Adrenal gland (tissue), 12 donors: Measurements from ENCODE around the gene PEX16. TPM values are rescaled to one million over a fixed set of nuclear protein-coding genes. Genes with fewer than 3 reads are reported as not detected.

Experiments
- DNase-seq, 7 donors: peaks; one replicate each; pipeline ENCODE4 v3.0.0-alpha.2; 2019 to 2020
- H3K27ac ChIP-seq, 5 donors: fragments of 200-600 bp; sonication (generic) in 4 of 5; 1 replicate in 3 of 5; 2 replicates in 2 of 5; pipeline versions ENCODE4 v1.5.1 to v1.8.0; 2016 to 2020; ENCODE audit warnings: mild to moderate bottlenecking in 1 of 5
- H3K27me3 ChIP-seq: fragments of 200-600 bp; 2 replicates; pipeline ENCODE4 v1.8.0; 2021
- H3K36me3 ChIP-seq, 2 donors: fragments of 200-600 bp; replicated peaks in 1 of 2; 1 replicate in 1 of 2; 2 replicates in 1 of 2; pipeline versions ENCODE4 v1.5.1 to v1.8.0; 2018 to 2022
- H3K4me1 ChIP-seq, 2 donors: fragments of 200-600 bp; replicated peaks in 1 of 2; 1 replicate in 1 of 2; 2 replicates in 1 of 2; pipeline versions ENCODE4 v1.5.1 to v1.8.0; 2018 to 2021
- H3K4me3 ChIP-seq, 4 donors: fragments of 200-600 bp; sonication (generic) in 3 of 4; one replicate each; pipeline ENCODE4 v1.5.1; 2016 to 2018
- H3K9me3 ChIP-seq, 3 donors: fragments of 200-600 bp; sonication (generic) in 1 of 3; replicated peaks in 1 of 3; 1 replicate in 2 of 3; 2 replicates in 1 of 3; pipeline versions ENCODE4 v1.5.1 to v1.8.0; 2016 to 2021
- CTCF ChIP-seq, 6 experiments: fragments of 450-650 bp in 4 of 6; fragments of 200-600 bp in 2 of 6; sonication (generic) in 1 of 6; IDR thresholded peaks; 1 replicate in 5 of 6; 2 replicates in 1 of 6; pipeline versions ENCODE4 v1.5.1 to v1.8.0; 2016 to 2021; ENCODE audit warnings: antibody characterized with exemption in 6 of 6, mild to moderate bottlenecking in 2 of 6, moderate library complexity in 1 of 6
- POLR2A ChIP-seq, 2 donors: fragments of 450-650 bp; IDR thresholded peaks; one replicate each; pipeline ENCODE4 v1.6.1; 2017; ENCODE audit warnings: antibody characterized with exemption in 2 of 2, mild to moderate bottlenecking in 2 of 2, moderate library complexity in 1 of 2
- WGBS, 4 donors: extraction: QIAGEN DNeasy Blood & Tissue Kit in 2 of 4; methylation state at CpG; one replicate each; pipeline versions ENCODE4 v1.1.5 to v1.1.7; 2013 to 2017; 5-methylcytosine and 5-hydroxymethylcytosine counted together
- intact Hi-C, 2 donors: fragments of 100-400 bp; cut with DNase I; formaldehyde crosslinking; loops; one replicate each; pipeline versions ENCODE4 v1.14.1 to v1.15.0; 2022 to 2023
- polyA plus RNA-seq, 3 donors: library from polyadenylated mRNA; stranded (reverse); fragments of 200-250 nt in 2 of 3; fragments of 350-450 nt in 1 of 3; fragmentation: Illumina TruSeq in 1 of 3; extraction: RNeasy Lipid Tissue Mini Kit (QIAGEN cat#74804) in 1 of 3; gene quantifications; one replicate each; pipeline ENCODE4 v1.2.3, GENCODE V29; 2013 to 2014
- total RNA-seq, 9 donors: library from RNA; depleted of rRNA in 4 of 9; stranded (reverse); fragments of >200 nt in 4 of 9; fragments of 120-200 nt in 1 of 9; fragmentation: NEBNext Ultra II Directional in 1 of 9; extraction: Animal tissue kit (Norgen Biotek cat#: 25700) in 1 of 9; gene quantifications; one replicate each; pipeline versions ENCODE4 v1.1.0 to v1.2.4, GENCODE V29; 2013 to 2023
- donor health status: healthy with polysubstance abuse.
- donor health status: Bipolar disorder and iron deficiency.
- donor health status: DM: yes; HTN: yes; CAD: no.
- donor health status: DM: no; HTN: no; CAD: no.
- donor health status: DM: no; HTN: no; CAD: no.
- donor health status: DM: yes; HTN: yes; CAD: no.

Gene PEX16
- total and polyA plus RNA-seq, 12 donors = 7.6 to 67.6 (median 40.7) TPM

- H3K9me3 ChIP-seq = no peaks in the 10 kb centered on the region
- H3K4me3 ChIP-seq = no peak overlapping the region
- no peak for TF ChIP-seq POLR2A (IDR thresholded peaks at IDR 0.05)
- no peak for TF ChIP-seq CTCF (IDR thresholded peaks at IDR 0.05)
- H3K27ac ChIP-seq = no peak overlapping the region
- 81 to 90% (median 85%) methylated on average over 13 of the region's 13 CpGs for WGBS, 4 donors
- intact Hi-C loops = loop anchor here in 1 of 2 donors (10.0 kb wide), 1 partner anchor 55 kb away; no protein-coding TSS in a partner anchor
- peak in 1 of 7 donors; percentile 13 for DNase-seq
- no peaks in the 10 kb centered on the region for H3K27me3 ChIP-seq
- peaks cover 6 to 38% of the 10 kb centered on the region in 2 donors for H3K4me1 ChIP-seq
- H3K36me3 ChIP-seq = peaks cover 0 to 12% of the 10 kb centered on the region in 2 donors
Observed at GRCh38 chr11:45919806-45920530, 2.3 kb upstream of the PEX16 start.

- peak overlapping the region in 2 of 5 donors; percentile 77 to 85 for H3K27ac ChIP-seq
- peak overlapping the region in 1 of 4 donors; percentile 92 for H3K4me3 ChIP-seq
- WGBS, 4 donors = 54 to 63% (median 60%) methylated on average over 7 of the region's 7 CpGs
- DNase-seq = peak in 1 of 7 donors; percentile 9
- no peaks in the 10 kb centered on the region for H3K9me3 ChIP-seq
- no peak for TF ChIP-seq CTCF (IDR thresholded peaks at IDR 0.05)
- TF ChIP-seq POLR2A (IDR thresholded peaks at IDR 0.05) = no peak
- intact Hi-C loops = loop anchor here in 1 of 2 donors (10.0 kb wide), 1 partner anchor 54 kb away; no protein-coding TSS in a partner anchor
- H3K4me1 ChIP-seq = peaks cover 6 to 38% of the 10 kb centered on the region in 2 donors
- peaks cover 0 to 20% of the 10 kb centered on the region in 2 donors for H3K36me3 ChIP-seq
- H3K27me3 ChIP-seq = no peaks in the 10 kb centered on the region
Observed at GRCh38 chr11:45918962-45919675, 1.4 kb upstream of the PEX16 start.

GRCh38 chr11:45918331-45918941 is 759 bp upstream of the PEX16 start:
- peak; percentile 80 to 91 (median 86) for DNase-seq
- H3K4me1 ChIP-seq = peaks cover 6 to 38% of the 10 kb centered on the region in 2 donors
- H3K27me3 ChIP-seq = no peaks in the 10 kb centered on the region
- H3K4me3 ChIP-seq = peak overlapping the region; percentile 3 to 92 (median 67)
- peak in 1 of 2 donors; percentile 14 for TF ChIP-seq POLR2A (IDR thresholded peaks at IDR 0.05)
- no peak for TF ChIP-seq CTCF (IDR thresholded peaks at IDR 0.05)
- intact Hi-C loops = loop anchor here in 1 of 2 donors (10.0 kb wide), 1 partner anchor 54 kb away; no protein-coding TSS in a partner anchor
- no peaks in the 10 kb centered on the region for H3K9me3 ChIP-seq
- peak overlapping the region; percentile 4 to 95 (median 77) for H3K27ac ChIP-seq
- peaks cover 0 to 27% of the 10 kb centered on the region in 2 donors for H3K36me3 ChIP-seq
- WGBS, 4 donors = 0 to 1% (median 0%) methylated on average over 11 to 38 of the region's 38 CpGs

GRCh38 chr11:45917286-45917622 is 423 bp downstream of the PEX16 start:
- 3 to 28% (median 13%) methylated on average over 3 to 16 of the region's 16 CpGs for WGBS, 4 donors
- H3K27me3 ChIP-seq = no peaks in the 10 kb centered on the region
- peak overlapping the region; percentile 4 to 95 (median 77) for H3K27ac ChIP-seq
- peak overlapping the region; percentile 42 to 92 (median 57) for H3K4me3 ChIP-seq
- TF ChIP-seq CTCF (IDR thresholded peaks at IDR 0.05) (no peak), POLR2A (IDR thresholded peaks at IDR 0.05) (no peak)
- H3K9me3 ChIP-seq = no peaks in the 10 kb centered on the region
- peaks cover 6 to 27% of the 10 kb centered on the region in 2 donors for H3K4me1 ChIP-seq
- peaks cover 0 to 39% of the 10 kb centered on the region in 2 donors for H3K36me3 ChIP-seq
- peak in 1 of 7 donors; percentile 52 for DNase-seq
- intact Hi-C loops = loop anchor here in 1 of 2 donors (10.0 kb wide), 1 partner anchor 52 kb away; no protein-coding TSS in a partner anchor
